Esophagus squamous epithelium (tissue), 5 donors: ENCODE measurements around the gene MRAP2. TPM values are rescaled to one million over a fixed set of nuclear protein-coding genes. Genes with fewer than 3 reads are reported as not detected.
"Not testable (repeated sequence)": the region's sequence is repeated elsewhere in the genome, so short reads cannot be mapped to it uniquely, and the experiment has no call there.

Experiments used
- DNase-seq: peaks from one replicate; lab custom pipeline; 2025; lab: John Stamatoyannopoulos, UW
- H3K27ac ChIP-seq, 4 donors: fragments of 200-600 bp; sonication (generic); one replicate each; pipeline ENCODE4 v1.5.1; 2016 to 2019; ENCODE audit warnings: mild to moderate bottlenecking in 1 of 4
- H3K27me3 ChIP-seq, 4 donors: fragments of 200-600 bp; sonication (generic); 1 replicate in 3 of 4; 2 replicates in 1 of 4; pipeline versions ENCODE4 v1.5.1 to v1.6.0; 2017 to 2021; ENCODE audit warnings: antibody characterized with exemption in 1 of 4
- H3K36me3 ChIP-seq, 3 donors: fragments of 200-600 bp; sonication (generic); one replicate each; pipeline ENCODE4 v1.5.1; 2016 to 2019
- H3K4me1 ChIP-seq, 3 donors: fragments of 200-600 bp; sonication (generic); one replicate each; pipeline ENCODE4 v1.5.1; 2017 to 2019
- H3K4me3 ChIP-seq, 4 donors: fragments of 200-600 bp; sonication (generic); 1 replicate in 3 of 4; 2 replicates in 1 of 4; pipeline ENCODE4 v1.5.1; 2016 to 2019; ENCODE audit warnings: mild to moderate bottlenecking in 2 of 4, moderate library complexity in 1 of 4
- H3K9me3 ChIP-seq, 3 donors: fragments of 200-600 bp; sonication (generic); one replicate each; pipeline ENCODE4 v1.5.1; 2016 to 2019
- CTCF ChIP-seq, 6 experiments: fragments of 450-650 bp in 4 of 6; fragments of 200-600 bp in 2 of 6; sonication (generic) in 2 of 6; IDR thresholded peaks; one replicate each; pipeline ENCODE4 v1.5.1; 2016 to 2019; ENCODE audit warnings: antibody characterized with exemption in 6 of 6, mild to moderate bottlenecking in 4 of 6, moderate library complexity in 4 of 6
- POLR2A ChIP-seq, 4 donors: fragments of 450-650 bp; IDR thresholded peaks; one replicate each; pipeline ENCODE4 v1.6.1; 2017; ENCODE audit warnings: antibody characterized with exemption in 4 of 4, mild to moderate bottlenecking in 4 of 4, moderate library complexity in 3 of 4
- WGBS, 2 donors: methylation state at CpG; one replicate each; pipeline ENCODE4 v1.1.5; 2018; 5-methylcytosine and 5-hydroxymethylcytosine counted together
- intact Hi-C: fragments of 100-400 bp; cut with DNase I; formaldehyde crosslinking; loops from one replicate; pipeline ENCODE4 v1.15.0; 2022
- total RNA-seq, 4 donors: library from RNA; depleted of rRNA; stranded (reverse); fragments of >200 nt; gene quantifications; one replicate each; pipeline ENCODE4 v1.1.0, GENCODE V29; 2016
- donor health status: DM: yes; HTN: yes; CAD: no.

Gene MRAP2
- total RNA-seq, 4 donors from 2014 or later = 0.70 to 5.4 (median 1.4) TPM

DNA sequence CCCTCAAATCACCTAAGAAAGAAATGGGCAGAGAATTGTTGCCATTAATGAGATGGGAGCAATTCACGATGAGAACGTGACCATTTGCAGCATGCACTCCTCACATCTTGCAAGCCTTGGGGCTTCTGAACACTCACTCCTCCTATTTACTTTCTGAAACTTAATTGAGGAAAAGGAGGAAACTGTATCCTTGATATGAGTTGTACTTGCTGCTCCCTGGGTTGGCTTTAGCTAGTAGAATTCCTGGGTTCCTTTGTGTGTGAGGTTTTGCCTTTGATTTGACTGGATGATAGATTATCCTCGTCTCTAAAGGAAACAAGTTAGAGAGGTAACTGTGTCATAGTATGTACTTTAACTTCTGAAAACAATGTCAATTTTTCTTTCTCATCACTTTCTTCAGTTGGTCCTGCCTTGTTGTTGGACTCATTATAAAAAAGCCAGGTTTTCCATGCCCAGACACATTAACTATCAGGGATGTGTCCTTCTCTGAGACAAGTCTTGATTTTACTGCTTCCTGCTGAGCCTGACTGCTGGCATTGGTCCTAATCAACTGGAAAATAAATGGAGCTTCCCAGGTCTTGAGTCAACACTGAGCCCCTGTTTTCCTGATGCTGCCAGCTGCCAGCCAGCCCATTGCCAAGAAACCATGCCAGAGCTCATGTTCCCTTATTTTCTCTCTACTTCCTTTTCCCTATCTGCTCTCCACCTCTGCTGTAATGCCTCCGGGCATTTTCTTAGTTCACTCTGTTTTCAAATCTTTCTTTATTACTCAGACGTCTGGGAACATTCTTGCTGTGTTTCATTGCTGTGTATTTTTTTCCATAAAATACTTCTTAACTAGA is 6.0 kb upstream of the MRAP2 start:
- no peaks in the 10 kb centered on the region for H3K9me3 ChIP-seq
- TF ChIP-seq POLR2A (IDR thresholded peaks at IDR 0.05) (no peak), CTCF (IDR thresholded peaks at IDR 0.05) (no peak)
- peaks cover 0 to 26% (median 12%) of the 10 kb centered on the region in 3 donors for H3K4me1 ChIP-seq
- H3K4me3 ChIP-seq = no peak overlapping the region
- WGBS, 2 donors = 26 to 32% methylated on average over 5 of the region's 5 CpGs
- H3K27ac ChIP-seq = no peak overlapping the region
- DNase-seq = no peak
- intact Hi-C loops = no loop called here
- H3K27me3 ChIP-seq = no peaks in the 10 kb centered on the region
- no peaks in the 10 kb centered on the region for H3K36me3 ChIP-seq

- H3K9me3 ChIP-seq = no peaks in the 10 kb centered on the region
- 100% methylated on average over 1 of the region's 1 CpG for WGBS, 2 donors
- no peak for DNase-seq
- H3K27me3 ChIP-seq = peaks cover 0 to 4% (median 0%) of the 10 kb centered on the region in 4 donors
- intact Hi-C loops = no loop called here
- TF ChIP-seq CTCF (IDR thresholded peaks at IDR 0.05) = no peak
- no peak for TF ChIP-seq POLR2A (IDR thresholded peaks at IDR 0.05)
- H3K27ac ChIP-seq = no peak overlapping the region
- peaks cover 0 to 30% (median 12%) of the 10 kb centered on the region in 3 donors for H3K4me1 ChIP-seq
- H3K4me3 ChIP-seq = no peak overlapping the region
- no peaks in the 10 kb centered on the region for H3K36me3 ChIP-seq
Observed at GRCh38 chr6:84028350-84028749, 5.2 kb upstream of the MRAP2 start.

- H3K4me1 ChIP-seq = peaks cover 0 to 38% (median 16%) of the 10 kb centered on the region in 3 donors
- H3K27me3 ChIP-seq = peaks cover 0 to 22% (median 0%) of the 10 kb centered on the region in 4 donors
- H3K9me3 ChIP-seq, H3K36me3 ChIP-seq, DNase-seq, H3K4me3 ChIP-seq, H3K27ac ChIP-seq, intact Hi-C loops: not testable (repeated sequence)
- WGBS, 2 donors = 88 to 100% methylated on average over 3 of the region's 3 CpGs
Observed at GRCh38 chr6:84032000-84032399, 1.6 kb upstream of the MRAP2 start.

DNA sequence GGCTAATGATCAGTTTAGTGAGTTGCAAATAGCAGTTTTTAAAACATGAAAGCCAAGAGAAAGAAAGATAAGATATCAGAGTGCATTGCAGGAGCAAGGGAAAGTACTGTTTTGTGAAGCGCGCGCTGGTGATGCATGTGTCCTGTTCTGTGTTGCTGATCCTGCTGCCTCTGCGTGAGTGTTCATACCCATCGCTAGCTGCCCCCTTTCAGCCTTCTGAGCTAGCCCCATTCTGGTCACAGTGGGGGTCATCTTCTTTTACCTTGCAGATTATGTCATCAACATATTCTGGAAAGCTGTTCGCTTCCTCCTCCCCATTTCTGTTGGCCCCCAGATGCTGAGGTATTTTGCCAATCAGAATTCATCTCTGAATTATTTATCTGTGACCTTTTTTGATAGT is 1.9 kb downstream of the MRAP2 start:
- peaks cover 0 to 32% (median 0%) of the 10 kb centered on the region in 4 donors for H3K27me3 ChIP-seq
- TF ChIP-seq POLR2A (IDR thresholded peaks at IDR 0.05) = no peak
- TF ChIP-seq CTCF (IDR thresholded peaks at IDR 0.05) = no peak
- intact Hi-C loops = no loop called here

DNA sequence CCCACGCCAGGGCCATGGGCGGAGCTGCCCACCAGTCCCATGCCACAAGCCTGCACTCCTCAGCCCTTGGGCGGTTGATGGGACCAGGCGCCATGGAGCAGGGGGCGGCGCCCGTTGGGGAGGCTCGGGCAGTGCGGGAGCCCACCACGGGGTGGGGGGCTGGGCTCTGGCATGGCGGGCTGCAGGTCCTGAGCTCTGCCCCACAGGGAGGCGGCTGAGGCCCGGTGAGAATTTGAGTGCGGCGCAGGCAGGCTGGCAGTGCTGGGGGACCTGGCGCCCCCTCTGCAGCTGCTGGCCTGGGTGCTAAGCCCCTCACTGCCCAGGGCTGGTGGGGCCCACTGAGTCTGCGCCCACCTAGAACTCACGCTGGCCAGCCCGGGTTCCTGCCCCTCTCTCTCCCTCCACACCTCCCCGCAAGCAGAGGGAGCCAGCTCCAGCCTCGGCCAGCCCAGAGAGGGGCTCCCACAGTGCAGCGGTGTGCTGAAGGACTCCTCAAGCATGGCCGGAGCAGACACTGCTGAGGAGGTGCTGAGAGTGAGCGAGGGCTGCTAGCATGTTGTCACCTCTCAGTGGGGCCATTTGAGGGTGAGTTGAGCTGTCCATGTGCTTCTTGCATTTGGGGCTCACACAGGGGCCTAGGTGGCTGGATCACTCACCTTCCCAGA is 4.0 kb downstream of the MRAP2 start:
- H3K4me1 ChIP-seq = peaks cover 0 to 20% (median 4%) of the 10 kb centered on the region in 3 donors
- TF ChIP-seq CTCF (IDR thresholded peaks at IDR 0.05) = no peak
- TF ChIP-seq POLR2A (IDR thresholded peaks at IDR 0.05) = no peak
- no peak overlapping the region for H3K27ac ChIP-seq
- peaks cover 0 to 32% (median 0%) of the 10 kb centered on the region in 4 donors for H3K27me3 ChIP-seq
- H3K36me3 ChIP-seq = no peaks in the 10 kb centered on the region
- no peak for DNase-seq
- WGBS, 2 donors = no CpG with 5 or more reads among the region's 24 CpGs
- H3K4me3 ChIP-seq = no peak overlapping the region
- H3K9me3 ChIP-seq = no peaks in the 10 kb centered on the region
- intact Hi-C loops = no loop called here

More for the DNA sequence above, 1.9 kb downstream of the MRAP2 start:
- H3K4me1 ChIP-seq = peaks cover 0 to 20% (median 4%) of the 10 kb centered on the region in 3 donors
- no peaks in the 10 kb centered on the region for H3K9me3 ChIP-seq
- DNase-seq = no peak
- no peak overlapping the region for H3K4me3 ChIP-seq
- 97 to 98% methylated on average over 6 of the region's 6 CpGs for WGBS, 2 donors
- H3K36me3 ChIP-seq = no peaks in the 10 kb centered on the region
- no peak overlapping the region for H3K27ac ChIP-seq
